GM12878 (cell line): ENCODE results near the gene PERM1.

Source experiments
- ATF3 ChIP-seq: IDR thresholded peaks from 2 replicates; pipeline ENCODE4 v1.6.1; 2011; ENCODE audit warnings: low read depth, mild to moderate bottlenecking, low read length, moderate library complexity, borderline replicate concordance; ENCODE audit errors: extremely low read depth
- BMI1 ChIP-seq: fragments of 450-650 bp; IDR thresholded peaks from 2 replicates; pipeline ENCODE4 v1.6.1; 2016; ENCODE audit warnings: mild to moderate bottlenecking, moderate library complexity, borderline replicate concordance
- TF ChIP-seq, protein P1 (sequence below): IDR thresholded peaks from 2 replicates; pipeline ENCODE4 v1.6.1; 2012; ENCODE audit warnings: mild to moderate bottlenecking, low read depth, low read length

- no peak for TF ChIP-seq BMI1
- no peak for TF ChIP-seq ATF3
- TF ChIP-seq, protein P1, sequence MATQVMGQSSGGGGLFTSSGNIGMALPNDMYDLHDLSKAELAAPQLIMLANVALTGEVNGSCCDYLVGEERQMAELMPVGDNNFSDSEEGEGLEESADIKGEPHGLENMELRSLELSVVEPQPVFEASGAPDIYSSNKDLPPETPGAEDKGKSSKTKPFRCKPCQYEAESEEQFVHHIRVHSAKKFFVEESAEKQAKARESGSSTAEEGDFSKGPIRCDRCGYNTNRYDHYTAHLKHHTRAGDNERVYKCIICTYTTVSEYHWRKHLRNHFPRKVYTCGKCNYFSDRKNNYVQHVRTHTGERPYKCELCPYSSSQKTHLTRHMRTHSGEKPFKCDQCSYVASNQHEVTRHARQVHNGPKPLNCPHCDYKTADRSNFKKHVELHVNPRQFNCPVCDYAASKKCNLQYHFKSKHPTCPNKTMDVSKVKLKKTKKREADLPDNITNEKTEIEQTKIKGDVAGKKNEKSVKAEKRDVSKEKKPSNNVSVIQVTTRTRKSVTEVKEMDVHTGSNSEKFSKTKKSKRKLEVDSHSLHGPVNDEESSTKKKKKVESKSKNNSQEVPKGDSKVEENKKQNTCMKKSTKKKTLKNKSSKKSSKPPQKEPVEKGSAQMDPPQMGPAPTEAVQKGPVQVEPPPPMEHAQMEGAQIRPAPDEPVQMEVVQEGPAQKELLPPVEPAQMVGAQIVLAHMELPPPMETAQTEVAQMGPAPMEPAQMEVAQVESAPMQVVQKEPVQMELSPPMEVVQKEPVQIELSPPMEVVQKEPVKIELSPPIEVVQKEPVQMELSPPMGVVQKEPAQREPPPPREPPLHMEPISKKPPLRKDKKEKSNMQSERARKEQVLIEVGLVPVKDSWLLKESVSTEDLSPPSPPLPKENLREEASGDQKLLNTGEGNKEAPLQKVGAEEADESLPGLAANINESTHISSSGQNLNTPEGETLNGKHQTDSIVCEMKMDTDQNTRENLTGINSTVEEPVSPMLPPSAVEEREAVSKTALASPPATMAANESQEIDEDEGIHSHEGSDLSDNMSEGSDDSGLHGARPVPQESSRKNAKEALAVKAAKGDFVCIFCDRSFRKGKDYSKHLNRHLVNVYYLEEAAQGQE: no peak
Observed at GRCh38 chr1:1020000-1020404, 38.1 kb upstream of the PERM1 start, which contains the start of gene AGRN.
